CMK (cell line): ENCODE measurements around the gene TTC12.

Source experiments
- DNase-seq: peaks from one replicate; pipeline ENCODE4 v3.0.0-alpha.2; 2010; ENCODE audit warnings: low read depth

Gene TTC12

DNA sequence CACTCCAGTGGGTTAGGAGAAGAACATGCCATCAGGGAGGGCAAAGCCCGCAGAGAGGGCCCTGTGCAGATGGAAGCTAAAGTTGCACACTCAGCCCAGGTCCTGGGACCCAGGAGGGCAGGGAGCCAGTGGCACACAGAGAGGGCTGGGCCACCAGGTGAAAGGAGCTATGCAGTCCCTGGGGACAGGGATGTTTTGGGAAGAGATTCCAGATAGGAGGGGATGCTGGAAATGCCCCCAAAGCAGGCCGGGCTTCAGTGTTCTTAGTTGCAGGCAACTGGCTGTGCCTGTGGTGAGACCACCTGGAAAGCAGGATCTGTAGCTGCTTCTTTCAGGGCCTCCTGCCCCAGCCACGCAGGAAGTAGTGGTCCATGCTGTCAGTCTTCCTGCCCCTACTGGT is 92.8 kb downstream of the TTC12 start:
- no peak for DNase-seq

DNA sequence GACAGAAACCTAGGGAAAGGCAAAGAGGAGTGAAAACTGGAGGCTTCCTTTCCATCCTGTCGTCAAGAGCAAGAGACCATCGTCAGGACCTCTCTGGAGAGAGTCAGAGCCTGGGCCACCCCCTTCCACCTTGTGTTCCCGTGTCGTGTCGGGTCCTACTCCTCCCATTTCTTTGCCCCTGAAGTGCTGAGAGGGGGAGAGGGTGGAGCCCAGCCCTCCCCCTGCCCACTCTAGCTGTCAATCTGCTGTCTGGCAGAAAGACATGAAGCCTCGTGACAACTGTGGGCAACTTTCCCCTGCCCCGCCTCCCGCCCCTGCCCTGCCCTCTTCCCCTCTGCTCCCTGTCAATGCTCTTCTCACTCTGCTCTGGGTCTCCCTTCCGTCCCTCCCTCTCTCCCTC is 93.8 kb downstream of the TTC12 start:
- DNase-seq, result no peak

DNA sequence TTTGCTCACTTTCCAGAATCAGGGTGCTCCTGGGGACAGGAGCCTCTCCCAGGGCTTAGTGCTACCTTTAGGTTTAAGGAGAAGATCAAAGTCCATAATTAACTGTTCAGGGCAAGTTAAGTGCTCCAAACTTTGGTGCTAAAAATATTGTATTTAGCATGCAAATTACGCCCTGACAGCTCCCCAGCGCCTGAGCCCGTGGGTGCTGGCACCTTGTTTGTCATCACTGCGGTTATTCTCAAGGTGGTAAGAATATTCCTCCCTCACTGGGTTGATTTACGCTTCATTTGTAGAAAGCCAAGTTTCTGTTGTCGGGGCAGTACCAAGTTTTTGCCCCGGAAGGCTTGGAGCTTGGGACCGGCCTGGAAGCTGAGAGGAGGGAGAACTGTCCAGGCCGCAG is 94.5 kb downstream of the TTC12 start:
- no peak for DNase-seq

DNA sequence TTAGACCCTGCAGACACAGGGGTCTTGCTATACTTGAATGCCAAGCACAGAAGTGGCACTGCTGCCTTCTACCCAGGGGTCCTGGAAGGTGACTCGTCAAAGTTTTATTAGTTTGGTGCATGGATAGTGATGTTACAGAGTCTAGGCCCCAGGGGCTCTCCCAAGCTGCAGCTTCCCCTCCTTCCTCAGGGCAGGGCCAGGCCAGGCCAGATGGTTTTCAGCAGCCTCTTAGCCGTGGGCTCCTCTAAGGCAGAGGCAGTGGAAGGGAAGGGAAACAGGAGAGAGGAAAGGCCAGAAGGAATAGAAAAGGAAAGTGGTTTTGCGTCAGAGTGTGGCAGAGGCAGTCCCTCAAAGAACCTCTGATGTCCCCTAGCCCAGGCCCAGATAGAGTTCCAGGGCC is 95.1 kb downstream of the TTC12 start:
- no peak for DNase-seq

DNA sequence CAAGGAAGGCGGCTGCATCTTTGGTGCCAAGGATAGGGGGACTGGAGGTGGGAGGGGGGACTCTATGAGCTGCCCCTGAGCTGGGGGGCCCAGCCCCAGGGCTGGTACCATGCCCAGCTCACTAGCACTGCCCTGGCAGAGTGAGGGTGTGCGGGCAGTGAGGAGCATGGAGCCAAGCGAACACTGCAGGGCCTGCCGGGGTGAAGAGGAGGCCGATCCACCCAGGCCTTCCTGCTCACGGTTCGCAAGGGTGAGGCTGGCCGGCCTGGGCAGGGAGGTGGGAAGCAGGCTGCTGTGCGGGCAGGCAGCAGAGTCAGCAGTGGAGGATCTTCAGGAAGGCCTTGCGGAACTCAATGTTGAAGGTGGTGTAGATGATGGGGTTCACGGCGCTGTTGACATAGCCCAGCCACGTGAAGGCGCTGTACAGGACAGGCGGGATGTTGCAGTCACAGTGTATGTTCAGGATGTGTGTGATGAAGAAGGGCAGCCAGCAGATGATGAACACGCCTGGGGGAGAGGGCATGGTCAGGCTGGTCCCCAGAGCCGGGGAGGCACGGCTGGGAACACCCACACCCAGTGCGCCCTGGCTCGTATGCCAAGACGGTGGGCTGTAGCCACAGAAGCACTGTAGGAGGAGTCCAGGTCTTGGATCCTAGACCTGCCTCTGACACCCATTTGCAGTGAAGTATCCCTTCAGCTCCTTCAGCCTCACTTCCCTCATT is 96.2 kb downstream of the TTC12 start:
- no peak for DNase-seq

DNA sequence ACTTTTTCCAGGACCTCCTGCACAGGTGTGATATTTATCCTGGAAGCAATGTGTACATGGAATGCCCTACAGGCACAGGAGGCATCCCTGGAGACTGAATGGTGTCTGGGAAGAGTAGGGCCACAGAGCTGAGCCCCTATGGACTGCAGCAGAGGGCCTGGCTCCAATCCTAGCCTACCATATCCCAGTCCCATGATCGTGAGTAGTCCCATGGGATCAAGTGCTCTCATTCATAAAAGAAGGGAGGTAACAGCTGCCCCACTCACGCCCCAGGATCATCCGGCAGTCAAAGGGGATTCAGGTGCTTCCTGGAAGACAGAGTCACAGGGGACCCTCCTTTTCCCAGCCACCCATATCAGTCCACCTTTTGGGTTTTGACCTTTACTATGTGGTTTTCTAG is 97.2 kb downstream of the TTC12 start:
- DNase-seq, result no peak

DNA sequence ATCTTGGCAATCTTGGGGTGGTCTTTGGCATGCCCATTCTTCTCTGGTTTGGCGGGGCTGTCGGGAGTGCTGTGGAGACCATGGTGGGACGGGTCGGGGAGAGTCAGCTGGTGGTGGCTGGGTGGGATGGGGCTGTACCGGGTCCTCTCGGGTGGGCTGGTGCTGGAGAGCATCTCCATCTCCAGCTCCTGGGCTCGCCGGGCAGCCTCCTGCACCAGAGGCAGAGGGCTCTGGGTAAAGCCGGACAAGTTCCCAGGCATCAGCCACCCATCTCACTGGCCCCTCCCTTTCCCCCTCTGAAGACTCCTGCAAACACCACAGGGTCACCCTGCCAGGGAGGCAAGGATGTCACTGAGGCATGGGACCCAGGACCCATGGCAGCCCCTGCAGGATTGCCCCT is 98.3 kb downstream of the TTC12 start:
- DNase-seq, result no peak

DNA sequence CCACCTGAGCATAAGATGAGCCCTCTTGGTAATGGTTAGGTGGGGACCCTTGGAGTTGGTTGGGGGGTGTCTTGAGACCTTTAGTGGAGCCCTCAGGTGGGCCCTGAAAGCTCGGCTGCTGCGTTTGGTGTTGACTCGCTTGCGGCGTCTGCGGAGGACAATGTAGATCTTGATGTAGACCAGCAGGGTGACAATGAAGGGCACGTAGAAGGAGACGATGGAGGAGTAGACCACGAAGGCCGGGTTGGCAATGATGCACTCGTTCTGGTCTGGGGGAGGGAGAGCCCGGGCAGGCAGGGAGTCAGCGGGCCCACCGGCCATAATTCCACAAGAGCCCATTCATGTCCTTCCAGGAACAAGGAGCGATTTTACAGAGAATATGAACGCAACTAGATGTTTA is 101.0 kb downstream of the TTC12 start:
- no peak for DNase-seq
